Ascending aorta (tissue), 2 donors: ENCODE results near the gene SDE2. TPM values are rescaled to one million over a fixed set of nuclear protein-coding genes. Genes with fewer than 3 reads are reported as not detected.

ENCODE experiments used
- DNase-seq, 2 donors: peaks; one replicate each; pipeline ENCODE4 v3.0.0-alpha.2; 2019; ENCODE audit warnings: low spot score in 2 of 2
- H3K27ac ChIP-seq, 2 donors: fragments of 200-600 bp; sonication (generic); one replicate each; pipeline ENCODE4 v1.5.1; 2016 to 2017; ENCODE audit warnings: mild to moderate bottlenecking in 1 of 2
- H3K27me3 ChIP-seq: fragments of 200-600 bp; sonication (generic); one replicate; pipeline ENCODE4 v1.5.1; 2017
- H3K36me3 ChIP-seq, 2 donors: fragments of 200-600 bp; sonication (generic); one replicate each; pipeline ENCODE4 v1.5.1; 2016
- H3K4me1 ChIP-seq, 2 donors: fragments of 200-600 bp; sonication (generic); one replicate each; pipeline ENCODE4 v1.5.1; 2016 to 2017; ENCODE audit warnings: mild to moderate bottlenecking in 1 of 2
- H3K4me3 ChIP-seq, 2 donors: fragments of 200-600 bp; sonication (generic); one replicate each; pipeline ENCODE4 v1.5.1; 2016 to 2017; ENCODE audit warnings: mild to moderate bottlenecking in 1 of 2
- H3K9me3 ChIP-seq, 2 donors: fragments of 200-600 bp; sonication (generic); one replicate each; pipeline ENCODE4 v1.5.1; 2016
- intact Hi-C: fragments of 100-400 bp; cut with DNase I; formaldehyde crosslinking; loops from one replicate; pipeline ENCODE4 v1.15.1; 2023
- total RNA-seq: library from RNA; depleted of rRNA; stranded (reverse); fragments of >200 nt; gene quantifications from one replicate; pipeline ENCODE4 v1.1.0, GENCODE V29; 2016
- TF ChIP-seq, protein P1 (sequence below), 3 experiments: fragments of 200-600 bp in 2 of 3; fragments of 450-650 bp in 1 of 3; sonication (generic) in 2 of 3; IDR thresholded peaks; one replicate each; pipeline ENCODE4 v1.5.1; 2016 to 2019; ENCODE audit warnings: antibody characterized with exemption in 3 of 3, mild to moderate bottlenecking in 1 of 3, moderate library complexity in 1 of 3

Gene SDE2
- total RNA-seq, 1 donor from 2014 or later: 12.3 TPM

DNA sequence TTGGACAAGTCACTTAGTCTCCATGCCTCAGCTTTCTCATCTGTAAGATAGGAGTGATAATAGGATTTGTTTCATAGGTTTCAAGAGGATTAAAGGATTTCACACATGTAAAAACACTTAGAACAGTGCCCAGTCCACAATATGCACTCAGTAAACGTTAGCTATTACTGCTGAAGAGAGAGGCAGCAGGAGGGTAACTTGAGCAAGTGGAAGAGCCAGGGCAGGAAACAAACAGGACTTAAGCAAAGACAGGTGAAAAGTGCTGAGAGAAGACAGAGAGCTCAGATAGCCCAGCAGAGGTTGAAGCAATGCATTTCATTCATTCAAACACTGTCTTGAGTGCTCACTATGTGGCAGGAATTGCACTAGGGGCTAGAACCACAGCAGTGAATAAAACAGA, 42.3 kb upstream of the SDE2 start:
- H3K4me1 ChIP-seq: no peaks in the 10 kb centered on the region
- TF ChIP-seq, protein P1, sequence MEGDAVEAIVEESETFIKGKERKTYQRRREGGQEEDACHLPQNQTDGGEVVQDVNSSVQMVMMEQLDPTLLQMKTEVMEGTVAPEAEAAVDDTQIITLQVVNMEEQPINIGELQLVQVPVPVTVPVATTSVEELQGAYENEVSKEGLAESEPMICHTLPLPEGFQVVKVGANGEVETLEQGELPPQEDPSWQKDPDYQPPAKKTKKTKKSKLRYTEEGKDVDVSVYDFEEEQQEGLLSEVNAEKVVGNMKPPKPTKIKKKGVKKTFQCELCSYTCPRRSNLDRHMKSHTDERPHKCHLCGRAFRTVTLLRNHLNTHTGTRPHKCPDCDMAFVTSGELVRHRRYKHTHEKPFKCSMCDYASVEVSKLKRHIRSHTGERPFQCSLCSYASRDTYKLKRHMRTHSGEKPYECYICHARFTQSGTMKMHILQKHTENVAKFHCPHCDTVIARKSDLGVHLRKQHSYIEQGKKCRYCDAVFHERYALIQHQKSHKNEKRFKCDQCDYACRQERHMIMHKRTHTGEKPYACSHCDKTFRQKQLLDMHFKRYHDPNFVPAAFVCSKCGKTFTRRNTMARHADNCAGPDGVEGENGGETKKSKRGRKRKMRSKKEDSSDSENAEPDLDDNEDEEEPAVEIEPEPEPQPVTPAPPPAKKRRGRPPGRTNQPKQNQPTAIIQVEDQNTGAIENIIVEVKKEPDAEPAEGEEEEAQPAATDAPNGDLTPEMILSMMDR (IDR thresholded peaks at IDR 0.05): no peak
- H3K36me3 ChIP-seq: no peaks in the 10 kb centered on the region
- intact Hi-C loops: no loop called here
- H3K27me3 ChIP-seq: no peaks in the 10 kb centered on the region
- H3K27ac ChIP-seq: no peak overlapping the region
- no peak overlapping the region for H3K4me3 ChIP-seq
- no peak for DNase-seq
- H3K9me3 ChIP-seq: no peaks in the 10 kb centered on the region

- H3K36me3 ChIP-seq: no peaks in the 10 kb centered on the region
- no peaks in the 10 kb centered on the region for H3K27me3 ChIP-seq
- H3K4me1 ChIP-seq: peaks cover 0 to 12% of the 10 kb centered on the region in 2 donors
- intact Hi-C loops: no loop called here
- H3K4me3 ChIP-seq: no peak overlapping the region
- no peak overlapping the region for H3K27ac ChIP-seq
- TF ChIP-seq, protein P1 (IDR thresholded peaks at IDR 0.05): no peak
- no peaks in the 10 kb centered on the region for H3K9me3 ChIP-seq
- no peak for DNase-seq
These were observed 39.5 kb upstream of the SDE2 start for GRCh38 chr1:226038661-226039060.

DNA sequence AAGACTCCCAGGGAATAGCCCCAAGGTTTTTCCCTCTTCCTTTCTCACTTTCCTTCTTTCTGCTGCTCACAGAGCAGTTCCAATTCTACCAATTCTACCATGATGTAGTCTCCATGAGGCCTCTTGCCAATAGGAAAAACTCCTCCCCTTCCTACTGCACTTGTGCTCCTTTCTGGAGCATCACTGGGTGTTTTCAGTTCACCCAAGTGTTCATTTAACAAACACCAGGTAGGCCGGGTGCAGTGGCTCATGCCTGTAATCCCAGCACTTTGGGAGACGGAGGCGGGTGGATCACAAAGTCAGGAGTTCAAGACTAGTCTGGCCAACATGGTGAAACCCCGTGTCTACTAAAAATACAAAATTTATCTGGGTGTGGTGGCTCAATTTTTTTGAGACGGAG, 36.8 kb upstream of the SDE2 start:
- DNase-seq: peak in 1 of 2 donors; percentile 55
- Histone ChIP-seq H3K4me3 (no peak overlapping the region), H3K4me1 (peaks cover 0 to 12% of the 10 kb centered on the region in 2 donors), H3K36me3 (no peaks in the 10 kb centered on the region), H3K27ac (no peak overlapping the region), H3K27me3 (no peaks in the 10 kb centered on the region), H3K9me3 (no peaks in the 10 kb centered on the region)
- TF ChIP-seq, protein P1 (IDR thresholded peaks at IDR 0.05): no peak
- intact Hi-C loops: no loop called here

GRCh38 chr1:226034482-226034881, 35.3 kb upstream of the SDE2 start:
- Histone ChIP-seq H3K27ac (peak overlapping the region; percentile 66 to 77), H3K9me3 (no peaks in the 10 kb centered on the region), H3K27me3 (no peaks in the 10 kb centered on the region), H3K36me3 (no peaks in the 10 kb centered on the region), H3K4me1 (peaks cover 0 to 12% of the 10 kb centered on the region in 2 donors), H3K4me3 (no peak overlapping the region)
- intact Hi-C loops: loop anchor here (1.0 kb wide), 2 partner anchors 27 to 35 kb away; partner anchors contain the start of gene SDE2
- TF ChIP-seq, protein P1 (IDR thresholded peaks at IDR 0.05): no peak
- DNase-seq: peak; percentile 85 to 96

DNA sequence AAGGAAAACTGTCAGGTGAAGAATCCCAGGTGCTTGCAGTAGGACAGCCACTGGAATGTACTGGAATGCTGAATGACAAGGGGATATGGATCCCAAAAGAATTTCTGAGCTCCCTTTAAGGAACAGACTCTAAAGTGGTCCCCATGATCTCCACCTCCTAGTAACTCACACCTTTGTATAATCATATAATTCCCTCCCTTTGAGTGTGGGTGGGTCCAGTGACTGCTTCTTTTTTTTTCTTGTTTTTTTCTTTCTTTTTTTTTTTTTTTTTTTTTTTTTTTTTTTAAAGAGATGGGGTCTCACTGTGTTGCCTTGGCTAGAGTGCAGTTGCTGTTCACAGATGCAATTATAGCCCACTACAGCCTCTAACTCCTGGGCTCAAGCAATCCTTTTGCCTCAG, 34.8 kb upstream of the SDE2 start:
- H3K27me3 ChIP-seq: no peaks in the 10 kb centered on the region
- peaks cover 0 to 12% of the 10 kb centered on the region in 2 donors for H3K4me1 ChIP-seq
- DNase-seq: peak in 1 of 2 donors; percentile 15
- intact Hi-C loops: loop anchor here (1.0 kb wide), 2 partner anchors 27 to 35 kb away; partner anchors contain the start of gene SDE2
- H3K36me3 ChIP-seq: no peaks in the 10 kb centered on the region
- H3K9me3 ChIP-seq: no peaks in the 10 kb centered on the region
- H3K4me3 ChIP-seq: no peak overlapping the region
- TF ChIP-seq, protein P1 (IDR thresholded peaks at IDR 0.05): no peak
- H3K27ac ChIP-seq: peak overlapping the region; percentile 66 to 77

GRCh38 chr1:226033582-226033981, 34.4 kb upstream of the SDE2 start:
- H3K36me3 ChIP-seq: no peaks in the 10 kb centered on the region
- peak overlapping the region; percentile 66 to 77 for H3K27ac ChIP-seq
- DNase-seq: no peak
- no peak overlapping the region for H3K4me3 ChIP-seq
- H3K27me3 ChIP-seq: no peaks in the 10 kb centered on the region
- H3K9me3 ChIP-seq: no peaks in the 10 kb centered on the region
- intact Hi-C loops: no loop called here
- TF ChIP-seq, protein P1 (IDR thresholded peaks at IDR 0.05): no peak
- peaks cover 0 to 12% of the 10 kb centered on the region in 2 donors for H3K4me1 ChIP-seq
